ENCODE measurements around the gene B4GALNT1. TPM values are rescaled to one million over a fixed set of nuclear protein-coding genes. Genes with fewer than 3 reads are reported as not detected.
A peak's percentile ranks its signal among the peaks of the same experiment; 100 is the strongest.

The B4GALNT1 gene
- total and polyA plus RNA-seq, 9 of the 15 experiments (the other 6 are each of a cell fraction or from before 2014, with no cell fraction given), result 1.0 to 32.2 (median 9.8) TPM

DNA sequence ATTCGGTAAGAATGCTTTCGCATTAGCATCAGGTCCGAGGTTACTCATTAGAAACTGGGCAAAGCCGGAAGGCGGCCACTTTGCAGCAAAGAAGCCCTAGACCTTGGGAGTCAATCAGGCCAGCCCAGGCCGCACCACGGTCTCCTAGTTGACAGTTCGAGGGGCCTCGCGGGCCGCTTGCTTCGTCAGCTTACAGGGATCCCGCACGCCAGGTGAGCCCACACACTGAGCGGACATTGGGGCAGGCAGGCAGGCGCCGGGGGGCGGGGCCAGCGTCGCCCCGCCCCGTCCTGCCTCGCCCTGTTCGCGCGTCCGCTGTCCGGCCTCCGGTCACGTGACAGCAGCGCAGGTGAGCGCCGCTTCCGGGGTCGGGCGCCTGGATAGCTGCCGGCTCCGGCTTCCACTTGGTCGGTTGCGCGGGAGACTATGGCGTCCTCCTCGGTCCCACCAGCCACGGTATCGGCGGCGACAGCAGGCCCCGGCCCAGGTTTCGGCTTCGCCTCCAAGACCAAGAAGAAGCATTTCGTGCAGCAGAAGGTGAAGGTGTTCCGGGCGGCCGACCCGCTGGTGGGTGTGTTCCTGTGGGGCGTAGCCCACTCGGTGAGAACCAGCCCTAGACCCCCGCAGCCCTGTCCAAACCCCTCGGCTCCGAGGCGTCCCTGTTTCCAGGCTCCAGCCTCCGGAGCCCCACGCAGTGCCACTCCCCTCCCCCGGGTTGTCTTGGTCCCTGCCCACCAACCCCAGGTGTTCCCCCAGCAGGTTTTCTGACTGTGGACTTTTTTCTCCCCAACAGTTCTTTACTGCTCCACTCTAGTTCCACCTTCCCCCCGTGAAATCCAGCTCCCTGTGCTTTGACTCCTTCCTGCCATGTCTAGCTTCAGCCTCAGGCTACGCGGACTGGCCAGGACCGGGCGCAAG is 41.9 kb downstream of the B4GALNT1 start, which contains the start of gene PIP4K2C (continued):
- TF ChIP-seq ZNF134 (CRISPR knock-in tag; conservative IDR thresholded peaks at IDR 0.05) (no peak), ZNF165 (CRISPR knock-in tag; IDR thresholded peaks at IDR 0.05; ENCODE audit: borderline replicate concordance) (no peak), SIN3A (IDR thresholded peaks at IDR 0.05; ENCODE audit: borderline replicate concordance in 2 of 2, control insufficient read depth in 1 of 2, low read depth in 2 of 2, low read length in 2 of 2) (peak; percentile 96 to 98; a peak in 3 of 4 replicates), RBM22 (IDR thresholded peaks at IDR 0.05; ENCODE audit: low read depth, low read length, poor library complexity, severe bottlenecking) (peak; percentile 42), ZNF507 (tag; conservative IDR thresholded peaks at IDR 0.05) (no peak), ZNF561 (CRISPR knock-in tag; conservative IDR thresholded peaks at IDR 0.05) (0 out of 2 replicates have a peak, but pooled peaks have one; percentile 42), CBFB (CRISPR knock-in tag; IDR thresholded peaks at IDR 0.05) (no peak), HOXB6 (CRISPR knock-in tag; IDR thresholded peaks at IDR 0.05; ENCODE audit: borderline replicate concordance) (no peak), NR3C1 (CRISPR knock-in tag; IDR thresholded peaks at IDR 0.05) (0 out of 2 replicates have a peak, but pooled peaks have one; percentile 30), CBX1 (IDR thresholded peaks at IDR 0.05; ENCODE audit: low read depth) (no peak; the same call in 1 of the 2 replicates), ZBTB34 (CRISPR knock-in tag; IDR thresholded peaks at IDR 0.05) (no peak), SNIP1 (IDR thresholded peaks at IDR 0.05; ENCODE audit: low read depth) (no peak), NRF1 (conservative IDR thresholded peaks at IDR 0.05 in 1 of 2, IDR thresholded peaks at IDR 0.05 in 1 of 2) (peak; percentile 75 to 79), TEAD2 (tag; IDR thresholded peaks at IDR 0.05) (no peak), CBX3 (IDR thresholded peaks at IDR 0.05; ENCODE audit: borderline replicate concordance in 1 of 2, low read length in 2 of 2) (peak in 1 of 2 experiments; percentile 17; a peak in 1 of 3 replicates), TCF3 (CRISPR knock-in tag; IDR thresholded peaks at IDR 0.05) (peak; percentile 17; the same call in 1 of the 2 replicates), RUNX1 (IDR thresholded peaks at IDR 0.05; ENCODE audit: low read depth) (no peak), IRF2 (CRISPR knock-in tag; IDR thresholded peaks at IDR 0.05) (no peak), SIRT6 (IDR thresholded peaks at IDR 0.05; ENCODE audit: low read depth, low read length) (no peak), ASH1L (IDR thresholded peaks at IDR 0.05; ENCODE audit: borderline replicate concordance, low read depth, partially characterized antibody) (no peak), TCF7L2 (IDR thresholded peaks at IDR 0.05; ENCODE audit: low read depth, low read length) (no peak), FOXA1 (IDR thresholded peaks at IDR 0.05; ENCODE audit: borderline replicate concordance) (no peak)
- TF ChIP-seq, protein P1, sequence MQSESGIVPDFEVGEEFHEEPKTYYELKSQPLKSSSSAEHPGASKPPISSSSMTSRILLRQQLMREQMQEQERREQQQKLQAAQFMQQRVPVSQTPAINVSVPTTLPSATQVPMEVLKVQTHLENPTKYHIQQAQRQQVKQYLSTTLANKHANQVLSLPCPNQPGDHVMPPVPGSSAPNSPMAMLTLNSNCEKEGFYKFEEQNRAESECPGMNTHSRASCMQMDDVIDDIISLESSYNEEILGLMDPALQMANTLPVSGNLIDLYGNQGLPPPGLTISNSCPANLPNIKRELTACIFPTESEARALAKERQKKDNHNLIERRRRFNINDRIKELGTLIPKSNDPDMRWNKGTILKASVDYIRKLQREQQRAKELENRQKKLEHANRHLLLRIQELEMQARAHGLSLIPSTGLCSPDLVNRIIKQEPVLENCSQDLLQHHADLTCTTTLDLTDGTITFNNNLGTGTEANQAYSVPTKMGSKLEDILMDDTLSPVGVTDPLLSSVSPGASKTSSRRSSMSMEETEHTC (IDR thresholded peaks at IDR 0.05), result peak; percentile 69; the same call in 1 of the 2 replicates
